SH-SY5Y (cell line): Measurements from ENCODE around the gene TNS3.

Experiments used
- GATA2 ChIP-seq: IDR thresholded peaks from 2 replicates; pipeline ENCODE4 v1.6.1; 2011; ENCODE audit warnings: mild to moderate bottlenecking, low read depth, low read length
- GATA3 ChIP-seq: IDR thresholded peaks from 2 replicates; pipeline ENCODE4 v1.6.1; 2011; ENCODE audit warnings: low read depth, mild to moderate bottlenecking, low read length, moderate library complexity

DNA sequence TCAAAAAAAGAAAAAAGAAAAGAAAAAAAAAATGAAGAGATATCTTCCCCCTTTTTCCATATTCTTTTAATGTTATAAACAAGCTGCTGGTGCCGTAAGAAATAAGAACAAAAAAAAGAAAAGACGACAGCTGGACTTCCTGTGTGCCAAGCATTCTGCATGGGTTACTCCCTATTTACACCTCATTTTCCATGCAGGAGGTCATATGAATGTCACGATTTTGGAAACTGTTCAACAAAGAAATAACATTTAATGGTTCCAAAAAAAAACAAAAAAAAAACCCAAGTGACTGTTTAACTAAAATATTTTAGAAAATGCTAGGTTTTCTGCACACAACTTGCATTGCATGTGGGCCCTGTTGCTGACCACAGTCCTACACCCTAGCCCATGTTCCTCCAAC is 159.3 kb downstream of the TNS3 start:
- TF ChIP-seq GATA2: no peak
- TF ChIP-seq GATA3: no peak
